ENCODE measurements around the gene UBL5.
"Not testable (repeated sequence)": the region's sequence is repeated elsewhere in the genome, so short reads cannot be mapped to it uniquely, and the experiment has no call there.

The UBL5 gene

DNA sequence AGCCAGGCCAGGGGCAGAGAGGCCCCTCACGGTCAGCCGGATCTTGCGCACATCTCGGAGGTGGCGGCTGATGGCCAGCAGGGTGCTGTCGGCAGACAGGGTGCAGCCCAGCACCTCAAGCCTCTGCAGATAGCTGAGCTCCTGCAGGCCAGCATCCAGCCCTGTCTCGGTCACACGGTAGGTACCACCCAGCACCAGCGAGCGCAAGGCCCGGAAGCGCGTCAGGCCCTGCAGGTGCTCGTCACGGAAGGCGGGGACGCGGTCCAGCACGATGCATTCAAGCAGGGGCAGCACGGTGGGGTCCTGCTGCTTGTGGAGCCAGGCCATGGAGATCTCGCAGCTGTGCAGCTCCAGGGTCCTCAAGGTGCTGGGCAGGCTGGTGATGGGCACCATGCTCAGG, 16.6 kb upstream of the UBL5 start:
- no peak for DNase-seq (ENCODE audit: low spot score)

DNA sequence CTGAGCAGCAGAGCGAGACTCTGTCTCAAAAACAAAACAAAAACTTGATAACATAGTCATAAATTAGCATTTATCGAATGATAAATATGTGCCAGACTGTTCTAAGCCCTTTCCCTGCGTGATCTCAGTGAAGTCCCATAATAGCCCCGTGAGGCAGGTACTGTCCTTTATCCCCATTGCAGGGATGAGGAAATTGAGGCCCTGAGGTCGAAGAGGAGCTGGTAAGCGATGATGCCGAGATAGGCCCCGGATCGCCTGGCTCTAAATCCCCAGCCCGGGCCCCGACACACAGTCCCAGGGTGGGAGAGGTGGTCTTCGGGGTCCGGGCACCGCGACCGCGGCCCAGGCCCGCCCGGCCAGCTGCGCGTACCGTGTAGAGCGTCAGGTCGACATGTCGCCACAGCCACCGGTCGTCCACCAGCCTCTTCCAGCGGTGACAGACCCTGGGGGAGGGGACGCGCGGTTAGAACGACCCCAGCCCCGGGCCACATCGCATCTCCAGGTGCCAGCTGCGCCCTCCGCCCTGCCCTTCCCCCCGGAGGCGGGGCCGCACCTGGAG, 9.5 kb upstream of the UBL5 start:
- DNase-seq (ENCODE audit: low spot score) = no peak

DNA sequence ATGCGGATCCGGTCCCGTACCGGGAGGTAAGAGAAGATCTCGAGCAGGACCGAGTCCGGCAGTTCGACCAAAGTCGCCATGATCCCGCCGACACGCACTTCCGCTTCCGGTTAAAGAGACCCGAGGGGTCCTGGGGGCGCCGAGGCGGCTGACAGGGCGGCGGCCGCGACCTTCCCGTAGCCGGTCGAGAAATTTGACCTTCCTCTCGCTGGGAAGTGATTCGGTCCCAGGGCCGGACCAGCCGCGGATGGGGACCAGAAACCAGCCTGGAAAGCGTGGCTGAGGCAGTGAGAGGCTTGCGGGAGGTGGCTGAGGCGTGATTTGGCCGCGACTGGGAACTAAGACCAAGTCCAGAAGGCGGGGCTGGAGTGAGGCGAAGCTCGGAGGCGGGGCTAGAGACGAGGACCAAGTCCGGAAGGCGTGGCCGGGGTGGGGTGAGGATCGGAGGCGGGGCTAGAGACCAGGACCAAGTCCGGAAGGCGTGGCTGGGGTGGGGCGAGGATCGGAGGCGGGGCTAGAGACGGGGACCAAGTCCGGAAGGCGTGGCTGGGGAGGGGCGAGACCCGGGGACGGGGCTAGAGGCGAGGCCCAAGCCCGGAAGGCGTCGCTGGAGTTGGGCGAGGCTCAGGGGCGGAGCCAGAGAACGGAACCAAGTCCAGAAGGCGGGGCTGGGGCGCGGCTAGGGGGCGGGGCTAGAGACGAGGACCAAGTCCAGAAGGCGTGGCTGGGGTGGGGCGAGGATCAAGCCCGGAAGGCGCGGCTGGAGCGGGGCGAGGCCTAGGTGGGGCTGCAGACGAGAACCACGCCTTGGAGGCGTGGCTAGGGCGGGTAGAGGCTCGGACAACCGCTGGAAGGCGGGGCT, 8.8 kb upstream of the UBL5 start, which contains the start of gene FBXL12:
FBXL12 (minus strand) TSS at position 346 of the 862 bp plus-strand sequence; CDS start at position 80, 266 bp downstream.
- DNase-seq (ENCODE audit: low spot score) = peak; percentile 100

DNA sequence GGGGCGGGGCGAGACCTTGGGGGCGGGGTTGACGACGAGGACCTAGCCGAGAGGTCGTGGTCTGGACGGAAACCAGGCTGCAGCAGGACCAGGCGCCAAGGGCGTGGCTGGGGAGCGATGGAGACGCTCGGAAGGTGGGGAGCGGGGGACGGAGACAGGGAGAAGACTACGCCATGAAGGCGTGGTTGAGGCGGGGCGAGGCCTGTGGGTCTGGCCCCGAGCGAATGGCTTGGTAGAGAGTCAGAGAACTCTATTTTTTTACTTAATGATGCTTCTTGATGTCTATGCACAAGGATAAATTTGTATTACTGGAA, 8.2 kb upstream of the UBL5 start:
- no peak for DNase-seq (ENCODE audit: low spot score)

DNA sequence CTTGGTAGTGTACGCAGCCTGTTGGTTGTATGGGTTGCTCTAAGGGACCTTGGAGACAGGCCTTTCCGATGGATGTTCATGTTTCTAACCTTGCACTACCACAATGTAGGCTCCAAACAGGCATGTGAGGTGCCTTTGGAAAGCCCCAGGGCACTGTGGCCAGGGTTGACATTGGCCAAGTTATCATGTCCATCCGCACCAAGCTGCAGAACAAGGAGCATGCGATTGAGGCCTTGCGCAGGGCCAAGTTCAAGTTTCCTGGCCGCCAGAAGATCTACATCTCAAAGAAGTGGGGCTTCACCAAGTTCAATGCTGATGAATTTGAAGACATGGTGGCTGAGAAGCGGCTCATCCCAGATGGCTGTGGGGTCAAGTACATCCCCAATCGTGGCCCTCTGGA, 7.7 kb upstream of the UBL5 start:
- not testable (repeated sequence) for DNase-seq (ENCODE audit: low spot score)

DNA sequence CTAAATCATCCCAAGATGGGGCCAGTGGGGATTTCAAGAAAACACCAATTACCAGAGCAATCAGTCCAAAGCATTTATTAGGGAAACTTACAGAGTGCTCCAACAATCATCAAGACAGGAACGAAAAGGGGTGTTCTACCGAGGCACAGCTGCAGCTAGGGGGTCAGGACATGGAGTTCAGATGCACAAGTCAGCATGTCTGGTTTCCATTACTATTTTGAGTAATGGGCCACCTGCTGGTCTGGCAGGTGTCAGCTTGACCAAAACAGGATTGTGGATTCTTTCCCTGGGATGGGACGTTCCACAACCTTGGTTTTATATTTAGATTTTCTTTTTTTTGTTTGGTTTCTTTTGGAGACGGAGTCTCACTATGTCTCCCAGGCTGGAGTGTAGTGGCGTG, 3.9 kb upstream of the UBL5 start:
- no peak for DNase-seq (ENCODE audit: low spot score)

DNA sequence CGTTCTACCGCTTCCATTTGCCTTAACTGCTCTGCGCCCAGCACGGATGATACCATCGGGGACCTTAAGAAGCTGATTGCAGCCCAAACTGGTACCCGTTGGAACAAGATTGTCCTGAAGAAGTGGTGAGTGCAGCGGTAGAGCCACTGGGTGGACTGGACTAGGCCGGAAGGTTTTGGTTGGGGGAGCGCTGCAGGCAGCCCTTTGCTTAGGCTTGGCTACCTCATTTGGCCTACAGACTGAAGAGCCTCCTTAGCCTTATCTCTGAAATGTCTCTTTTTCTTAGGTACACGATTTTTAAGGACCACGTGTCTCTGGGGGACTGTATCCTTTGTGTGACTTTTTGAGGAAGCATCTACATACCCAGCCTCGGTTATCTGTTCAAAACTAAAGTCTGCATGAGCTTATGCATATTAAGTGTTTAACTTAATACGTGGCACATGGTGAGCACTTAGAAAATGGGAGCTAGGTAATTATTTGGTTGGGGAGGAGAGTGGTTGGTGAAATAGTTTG, 889 bp downstream of the UBL5 start:
- DNase-seq (ENCODE audit: low spot score) = no peak

DNA sequence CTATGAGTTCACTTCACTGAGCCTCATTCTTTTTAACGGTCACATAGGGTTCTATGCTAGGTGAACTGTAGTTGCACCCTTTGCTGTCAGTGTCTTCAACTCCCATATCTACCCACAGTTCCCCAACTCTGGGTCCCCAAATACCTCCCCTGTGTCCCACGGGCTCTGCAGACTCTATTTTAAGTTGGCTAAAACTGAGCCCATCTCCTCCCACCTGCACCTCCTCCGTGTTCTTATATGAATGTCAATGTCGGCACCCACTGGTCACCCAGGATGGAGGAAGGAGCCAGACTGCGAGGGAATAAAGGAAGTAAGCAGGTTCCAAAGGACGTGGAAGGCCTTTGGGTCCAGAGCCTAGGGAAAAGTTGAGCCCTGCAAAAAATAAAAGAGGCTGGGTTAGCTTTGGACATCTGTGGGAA, 6.6 kb downstream of the UBL5 start:
- DNase-seq (ENCODE audit: low spot score) = no peak

DNA sequence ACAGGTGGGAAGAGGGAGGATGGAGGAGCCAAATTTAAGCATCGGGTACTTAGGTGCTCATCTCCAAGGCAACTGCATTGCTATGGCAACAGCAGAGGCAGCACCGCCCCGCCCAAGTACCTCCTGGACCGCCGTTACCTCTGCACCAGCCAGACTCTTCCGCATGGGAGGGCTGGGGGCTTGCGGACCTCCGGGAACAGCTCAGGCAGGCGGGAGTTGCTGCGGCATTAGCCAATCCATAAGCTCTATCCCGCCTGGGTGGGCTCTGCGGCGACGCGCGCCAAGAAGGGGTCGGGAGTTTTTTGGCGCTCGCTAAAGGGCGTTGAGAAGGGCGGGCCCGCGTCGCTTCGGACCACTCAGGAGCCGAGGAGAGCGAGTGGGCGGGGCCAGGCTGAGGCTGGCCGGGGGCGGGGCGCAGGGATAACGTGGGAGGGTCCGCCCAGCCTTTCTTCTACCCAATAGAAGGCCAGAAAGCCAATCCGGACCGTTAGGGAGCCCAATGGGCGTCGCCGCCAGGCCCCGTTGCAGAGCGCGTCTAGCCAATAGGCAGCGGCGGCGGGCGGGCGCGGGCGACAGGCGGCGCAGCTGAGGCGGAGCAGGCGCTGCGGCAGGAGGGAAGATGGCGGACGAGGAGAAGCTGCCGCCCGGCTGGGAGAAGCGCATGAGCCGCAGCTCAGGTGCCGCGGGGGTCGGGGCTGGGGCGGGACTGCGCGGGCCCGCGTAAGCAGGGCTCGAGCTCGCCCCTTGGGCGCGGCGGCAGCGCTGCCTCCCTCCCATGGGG, 7.2 kb downstream of the UBL5 start, which contains the start of gene PIN1:
PIN1 (plus strand) TSS at position 593 of the 781 bp plus-strand sequence; CDS start at position 620, 27 bp downstream.
- peak; percentile 99 for DNase-seq (ENCODE audit: low spot score)

DNA sequence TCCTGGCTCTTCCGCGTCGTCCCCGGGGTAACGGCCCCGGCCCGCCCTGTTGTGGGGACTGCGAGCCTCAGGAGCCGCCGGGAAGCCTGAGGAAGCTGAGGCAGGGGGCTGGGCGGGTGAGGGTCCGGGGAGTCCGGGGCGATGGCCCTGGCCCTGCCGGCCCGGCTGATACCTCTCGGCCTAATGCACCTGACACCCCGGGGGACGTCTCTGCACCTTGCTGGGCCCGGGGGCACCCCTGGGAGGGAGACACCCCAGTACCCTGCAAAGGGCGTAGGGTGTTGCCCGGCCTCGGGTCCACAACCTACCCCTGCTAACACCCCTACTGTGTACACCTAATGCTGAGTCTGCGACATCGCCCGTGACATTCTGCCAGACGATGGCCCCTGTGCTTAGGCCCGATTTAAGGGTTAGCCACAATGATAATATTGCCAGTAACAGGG, 7.8 kb downstream of the UBL5 start:
- no peak for DNase-seq (ENCODE audit: low spot score)

DNA sequence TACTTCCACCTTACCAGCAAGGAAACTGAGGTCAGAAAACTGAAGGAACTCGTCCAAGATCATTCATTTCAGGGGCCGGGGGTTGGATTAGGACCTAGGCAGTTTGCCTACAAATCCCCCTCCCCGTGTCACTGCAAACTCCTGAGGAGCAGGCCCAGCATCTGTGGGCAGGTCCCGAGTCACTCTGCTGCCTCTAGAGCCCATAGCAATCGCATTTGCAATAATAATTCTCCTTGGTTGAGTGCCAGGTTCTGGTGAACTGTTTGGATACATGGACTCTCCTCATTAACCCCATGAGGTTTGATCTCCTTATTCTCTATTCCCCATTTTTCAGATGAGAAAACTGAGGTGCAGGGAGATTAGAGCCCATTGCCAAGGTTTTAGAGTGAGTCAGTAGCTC, 8.3 kb downstream of the UBL5 start:
- DNase-seq (ENCODE audit: low spot score) = no peak

DNA sequence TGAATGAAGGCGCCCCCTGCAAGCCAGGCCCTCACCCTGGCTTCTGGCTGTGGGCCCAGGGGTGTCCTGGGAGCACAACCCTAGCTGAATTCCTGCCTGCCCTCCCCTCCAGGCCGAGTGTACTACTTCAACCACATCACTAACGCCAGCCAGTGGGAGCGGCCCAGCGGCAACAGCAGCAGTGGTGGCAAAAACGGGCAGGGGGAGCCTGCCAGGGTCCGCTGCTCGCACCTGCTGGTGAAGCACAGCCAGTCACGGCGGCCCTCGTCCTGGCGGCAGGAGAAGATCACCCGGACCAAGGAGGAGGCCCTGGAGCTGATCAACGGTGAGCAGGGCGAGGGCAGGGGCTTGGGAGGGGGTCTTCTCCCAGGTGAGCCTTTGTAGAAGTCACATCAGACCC, 10.6 kb downstream of the UBL5 start:
- no peak for DNase-seq (ENCODE audit: low spot score)

DNA sequence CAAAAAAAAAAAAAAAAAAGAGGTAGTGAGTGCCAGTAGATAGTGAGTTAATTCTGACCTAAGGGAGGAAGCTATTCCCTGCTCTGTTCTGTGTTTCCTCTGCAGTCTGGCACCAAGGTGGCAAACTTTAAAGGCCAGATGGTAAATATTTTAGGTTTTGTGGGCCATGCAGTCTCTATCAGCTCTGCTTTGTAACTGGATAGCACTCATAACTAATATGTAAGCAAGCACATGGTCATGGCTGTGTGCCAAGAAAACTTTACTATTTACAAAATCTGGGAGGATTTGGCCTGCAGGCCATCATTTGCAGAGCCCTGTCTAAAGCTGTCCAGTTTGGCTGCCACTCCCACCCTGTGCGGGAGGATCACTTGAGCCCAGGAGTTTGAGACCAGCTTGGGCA, 11.7 kb downstream of the UBL5 start:
- DNase-seq (ENCODE audit: low spot score) = no peak

DNA sequence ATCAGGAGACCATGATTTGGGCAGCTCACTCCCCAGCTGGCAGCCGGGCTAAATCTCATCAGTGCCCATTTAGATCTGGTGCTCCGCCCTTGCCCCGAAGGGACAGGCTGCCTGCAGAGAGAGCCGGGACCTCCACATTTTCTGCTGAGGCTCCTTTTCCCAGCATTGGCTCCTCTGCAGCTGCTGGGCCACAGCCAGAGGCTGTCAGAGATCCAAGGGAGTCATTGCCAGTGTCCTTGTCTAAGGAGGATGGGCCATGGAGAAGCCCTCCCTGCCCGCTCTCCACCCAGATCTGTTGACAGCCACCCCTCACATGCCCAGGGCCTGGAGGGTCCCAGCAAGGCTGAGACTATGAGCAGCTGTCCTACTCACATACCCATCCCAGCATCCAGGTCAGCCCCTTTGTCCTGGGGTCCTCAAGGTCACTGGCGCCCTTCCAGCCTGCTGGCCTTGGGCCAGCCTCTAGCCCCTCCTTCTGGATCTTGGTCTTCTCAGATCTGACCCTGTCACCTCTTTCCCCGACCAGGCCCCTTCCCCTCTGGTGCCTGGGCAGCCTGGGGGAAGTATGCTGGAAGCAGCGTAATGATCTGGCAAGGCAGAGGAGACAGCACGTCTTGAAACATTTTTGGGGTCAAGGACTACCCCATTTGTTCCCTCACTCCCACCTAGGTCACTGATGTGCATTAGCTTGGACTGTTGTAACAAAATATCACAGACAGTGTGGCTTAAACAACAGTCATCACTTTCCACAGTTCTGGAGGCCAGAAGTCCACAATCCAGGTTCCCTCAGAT, 15.3 kb downstream of the UBL5 start:
- DNase-seq (ENCODE audit: low spot score) = no peak

DNA sequence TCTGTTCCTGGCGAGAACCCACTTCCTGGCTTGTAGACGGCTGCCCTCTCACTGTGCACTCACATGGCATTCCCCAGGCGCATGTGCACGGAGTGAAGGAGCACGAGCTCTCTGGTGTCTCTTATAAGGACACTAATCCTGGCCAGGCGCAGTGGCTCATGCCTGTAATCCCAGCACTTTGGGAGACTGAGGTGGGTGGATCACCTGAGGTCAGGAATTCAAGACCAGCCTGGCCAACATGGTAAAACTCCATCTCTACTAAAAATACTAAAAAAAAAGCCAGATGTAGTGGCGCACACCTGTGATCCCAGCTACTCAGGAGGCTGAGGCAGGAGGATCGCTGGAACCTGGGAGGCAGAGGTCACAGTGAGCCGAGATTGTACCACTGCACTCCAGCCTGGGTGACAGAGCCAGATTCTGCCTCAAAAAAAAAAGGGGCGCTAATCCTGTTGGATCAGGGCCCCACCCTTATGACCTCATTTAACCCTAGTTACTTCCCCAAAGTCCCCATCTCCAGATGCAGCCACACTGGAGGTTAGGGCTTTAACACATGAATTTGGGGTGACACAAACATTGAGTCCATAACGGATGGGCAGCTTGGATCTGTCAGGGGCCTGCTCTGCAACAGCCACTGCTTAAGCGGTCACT, 16.0 kb downstream of the UBL5 start:
- DNase-seq (ENCODE audit: low spot score) = not testable (repeated sequence)

DNA sequence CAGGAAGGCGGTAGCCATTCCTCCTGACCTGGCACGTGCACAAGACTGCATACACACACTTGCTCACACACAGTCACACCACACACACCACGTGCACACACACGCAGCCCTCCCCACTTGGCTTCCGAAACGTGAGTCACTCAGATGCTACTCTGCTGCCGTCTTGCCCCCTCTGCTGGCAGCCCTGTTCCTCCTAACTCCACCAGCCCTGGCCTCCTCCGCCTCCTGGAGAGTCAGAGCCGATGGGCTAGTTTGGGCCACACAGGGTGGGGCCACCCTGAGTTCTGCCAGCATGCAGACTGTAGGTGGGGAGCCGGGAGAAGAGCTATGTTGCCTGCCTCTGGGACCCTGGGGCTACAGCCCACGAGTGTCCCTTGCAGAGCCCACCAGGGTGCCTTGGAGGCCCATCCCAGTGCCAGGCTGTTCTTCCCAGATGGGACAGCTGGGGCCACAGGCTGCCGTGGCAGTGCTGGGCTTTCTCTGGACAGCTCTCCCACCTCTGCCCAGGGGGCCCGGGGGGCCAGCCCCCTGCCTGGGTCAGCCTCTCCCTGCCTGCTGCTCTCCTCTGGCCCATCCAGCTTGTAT, 19.5 kb downstream of the UBL5 start:
- peak; percentile 42 for DNase-seq (ENCODE audit: low spot score)

DNA sequence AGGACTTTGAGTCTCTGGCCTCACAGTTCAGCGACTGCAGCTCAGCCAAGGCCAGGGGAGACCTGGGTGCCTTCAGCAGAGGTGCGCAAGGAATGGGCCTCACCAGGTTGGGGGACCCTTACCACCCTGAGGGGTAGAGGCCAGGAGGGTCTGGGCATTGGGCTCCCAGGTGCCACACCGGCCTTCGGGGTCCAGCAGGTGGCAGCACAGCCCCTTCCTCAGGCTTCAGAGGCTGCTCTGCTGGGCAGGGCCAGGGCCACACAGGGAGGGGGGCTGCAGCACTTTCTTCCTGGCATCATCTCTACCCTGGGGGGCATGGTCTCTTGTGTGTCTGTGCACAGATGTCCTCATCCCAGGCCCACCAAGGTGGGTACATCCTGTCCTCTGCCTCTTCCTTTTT, 20.3 kb downstream of the UBL5 start:
- peak; percentile 33 for DNase-seq (ENCODE audit: low spot score)

DNA sequence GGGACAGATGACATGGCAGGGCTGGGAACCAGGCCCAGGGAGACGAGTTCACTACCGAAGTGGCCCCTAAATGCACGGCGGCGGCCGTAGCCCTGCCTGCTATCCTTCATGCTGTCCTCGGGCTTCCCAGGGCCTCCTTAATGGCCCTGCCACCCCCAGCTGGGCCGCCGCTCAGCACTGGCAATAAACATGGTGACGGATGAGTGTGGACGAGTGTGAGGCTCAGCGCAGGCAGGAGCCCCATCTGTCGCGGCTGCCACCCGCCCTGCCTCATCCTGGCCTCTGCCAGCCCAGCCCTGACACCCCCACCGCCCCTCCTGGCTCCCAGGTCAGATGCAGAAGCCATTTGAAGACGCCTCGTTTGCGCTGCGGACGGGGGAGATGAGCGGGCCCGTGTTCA, 21.0 kb downstream of the UBL5 start:
- no peak for DNase-seq (ENCODE audit: low spot score)

DNA sequence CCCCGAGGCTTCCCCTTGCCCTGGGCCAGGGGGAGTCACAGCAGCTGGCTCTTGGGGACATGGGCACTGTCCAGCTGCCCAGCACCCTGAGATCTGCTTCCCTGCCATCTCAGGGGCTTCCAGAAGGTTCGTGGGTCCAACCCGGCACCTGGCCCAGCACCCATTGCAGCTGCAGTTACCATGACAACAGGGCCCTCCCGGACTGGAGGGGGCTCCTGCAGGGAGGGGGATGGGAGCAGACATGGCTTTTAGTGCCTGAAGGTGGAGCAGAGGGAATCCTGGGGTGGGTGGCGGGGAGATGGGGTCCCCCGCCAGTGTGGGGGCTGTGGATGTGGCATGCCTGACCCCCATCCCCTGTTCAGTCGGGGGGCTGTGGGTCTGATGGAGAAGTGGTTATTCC, 22.1 kb downstream of the UBL5 start:
- DNase-seq (ENCODE audit: low spot score) = no peak

DNA sequence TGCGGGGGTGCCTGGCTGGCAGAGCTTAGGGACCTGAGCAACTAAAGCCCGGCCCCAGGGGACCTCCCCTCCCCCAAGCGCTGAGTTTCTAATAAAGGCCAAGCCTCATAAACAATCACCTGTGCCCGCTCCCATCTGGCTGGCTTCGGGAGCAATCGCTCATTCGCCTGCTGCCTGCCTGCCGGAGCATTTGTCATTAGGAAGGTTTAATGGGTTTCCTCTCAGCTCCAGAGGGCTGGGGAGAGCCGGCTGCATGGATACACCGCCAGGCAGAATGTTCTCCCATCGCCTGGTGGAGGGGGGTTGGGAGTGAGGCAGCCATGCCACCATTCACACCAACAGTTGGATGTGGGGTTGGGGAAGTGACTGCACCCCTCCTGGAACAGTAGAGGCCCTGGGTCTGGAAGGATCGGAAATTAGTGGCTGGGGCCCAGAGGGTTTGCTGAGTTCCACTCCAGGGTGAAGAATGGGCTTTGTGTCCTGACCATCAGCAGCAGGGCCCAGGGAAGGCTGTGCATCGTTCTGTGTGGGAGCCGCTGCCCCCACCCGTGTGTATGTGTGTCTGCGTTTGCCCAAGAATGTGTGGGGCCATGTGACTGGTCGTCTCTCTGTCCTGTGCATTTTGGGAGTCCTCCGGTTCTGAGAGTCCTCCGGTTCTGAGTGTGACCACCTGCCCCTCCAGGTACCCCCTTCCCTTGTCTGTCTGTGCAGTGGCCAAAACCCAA, 22.7 kb downstream of the UBL5 start:
- DNase-seq (ENCODE audit: low spot score) = no peak

Data from CD4-positive, alpha-beta T cell treated with Interleukin-15 for 4 hours (primary cell).